GM12891 (cell line): Measurements from ENCODE around the gene CEP41.

ENCODE experiments used
- PAX5 ChIP-seq: IDR thresholded peaks from 2 replicates; pipeline ENCODE4 v1.6.1; 2011; ENCODE audit warnings: low read length, moderate library complexity, mild to moderate bottlenecking; ENCODE audit not compliant: insufficient read depth, severe bottlenecking
- POLR2A ChIP-seq: IDR thresholded peaks from 2 replicates; pipeline ENCODE4 v1.6.1; 2011; ENCODE audit warnings: low read depth, low read length, control low read depth
- POLR2AphosphoS5 ChIP-seq: IDR thresholded peaks from 2 replicates; pipeline ENCODE4 v1.6.1; 2011; ENCODE audit warnings: low read depth, low read length, control low read depth
- POU2F2 ChIP-seq: IDR thresholded peaks from 2 replicates; pipeline ENCODE4 v1.6.1; 2011; ENCODE audit warnings: low read depth, mild to moderate bottlenecking, control low read depth, low read length, moderate library complexity
- TAF1 ChIP-seq: IDR thresholded peaks from 2 replicates; pipeline ENCODE4 v1.6.1; 2011; ENCODE audit warnings: low read depth, low read length, control low read depth

DNA sequence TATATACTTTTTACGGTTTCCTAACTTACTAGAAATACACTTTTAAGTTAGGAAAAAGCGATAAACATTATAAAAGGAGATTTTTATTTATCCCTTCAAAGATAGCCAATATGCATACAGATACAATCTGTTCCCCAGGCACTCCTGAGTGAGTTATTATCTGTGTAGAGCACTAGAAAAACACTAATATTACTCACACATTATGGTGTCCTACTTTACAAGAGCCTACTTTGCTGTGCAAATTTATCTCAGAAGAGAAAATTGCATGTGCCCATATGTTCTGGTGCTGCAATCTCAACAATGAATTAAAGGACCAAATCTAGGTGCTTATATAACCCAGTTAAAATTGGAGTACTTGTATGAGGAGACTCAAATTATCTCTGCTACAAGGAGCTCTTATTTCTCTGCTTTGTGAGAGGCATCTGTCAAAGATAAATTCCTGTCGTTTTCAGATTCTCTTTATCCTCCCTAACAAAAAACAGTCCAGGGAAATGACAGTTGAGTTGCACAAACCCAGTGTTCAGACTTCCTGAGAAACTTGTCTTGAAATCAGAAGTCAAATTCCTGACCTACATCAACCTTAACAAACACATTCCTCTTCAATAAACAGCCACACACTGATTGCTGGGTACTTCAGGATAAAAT, 31.6 kb downstream of the CEP41 start:
- TF ChIP-seq POLR2A (no peak), POLR2AphosphoS5 (no peak), TAF1 (no peak), POU2F2 (no peak), PAX5 (no peak)
